ENCODE measurements around the gene PKN1.
"Not testable (repeated sequence)": the region's sequence is repeated elsewhere in the genome, so short reads cannot be mapped to it uniquely, and the experiment has no call there.

PKN1 gene

DNA sequence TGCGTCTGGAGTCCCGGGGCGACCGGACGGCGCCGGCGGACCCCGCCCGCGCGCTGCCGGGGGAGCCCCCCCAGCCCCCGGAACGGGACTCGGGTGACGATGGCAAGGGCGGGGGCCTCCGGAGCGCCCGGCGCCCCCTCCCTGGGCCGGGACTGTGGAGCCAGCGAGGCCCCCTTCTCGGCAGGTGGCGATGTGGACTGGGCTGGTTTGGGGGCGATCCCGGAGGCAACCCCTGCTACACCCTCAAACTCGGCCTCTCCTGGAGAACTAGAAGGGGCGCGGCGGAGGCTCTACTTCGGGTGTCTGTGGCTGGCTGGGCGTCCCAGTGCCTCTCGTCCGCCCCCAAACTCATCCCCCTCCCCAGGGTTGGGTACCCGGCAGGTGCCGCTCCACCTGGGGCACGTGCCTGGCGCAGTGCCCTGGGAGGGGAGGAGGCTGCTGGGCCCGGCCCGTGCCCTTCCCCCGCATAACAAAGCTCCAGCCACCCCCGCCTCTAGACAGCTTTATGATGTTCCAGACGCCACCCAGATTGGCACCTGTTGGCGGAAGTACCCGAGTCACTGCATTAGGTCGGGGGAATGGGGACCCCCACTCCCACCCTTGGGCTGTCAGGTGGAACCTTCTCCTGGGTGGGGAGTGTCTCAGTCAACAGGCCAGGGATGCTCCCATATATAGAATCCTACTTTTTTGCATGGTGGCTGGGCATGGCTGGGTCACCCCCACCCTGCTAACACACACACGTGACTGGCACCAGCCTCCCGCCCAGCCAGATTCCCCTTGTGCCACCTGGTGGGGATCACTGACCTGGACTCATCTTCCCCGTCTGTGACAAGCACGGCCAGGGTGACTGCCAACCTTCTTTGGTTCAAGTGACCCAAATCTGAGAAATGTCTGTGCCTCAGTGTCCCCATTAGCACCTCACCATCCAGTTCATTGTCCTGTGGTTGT, 722 bp downstream of the PKN1 start:
- peak; percentile 35 to 50 for DNase-seq

DNA sequence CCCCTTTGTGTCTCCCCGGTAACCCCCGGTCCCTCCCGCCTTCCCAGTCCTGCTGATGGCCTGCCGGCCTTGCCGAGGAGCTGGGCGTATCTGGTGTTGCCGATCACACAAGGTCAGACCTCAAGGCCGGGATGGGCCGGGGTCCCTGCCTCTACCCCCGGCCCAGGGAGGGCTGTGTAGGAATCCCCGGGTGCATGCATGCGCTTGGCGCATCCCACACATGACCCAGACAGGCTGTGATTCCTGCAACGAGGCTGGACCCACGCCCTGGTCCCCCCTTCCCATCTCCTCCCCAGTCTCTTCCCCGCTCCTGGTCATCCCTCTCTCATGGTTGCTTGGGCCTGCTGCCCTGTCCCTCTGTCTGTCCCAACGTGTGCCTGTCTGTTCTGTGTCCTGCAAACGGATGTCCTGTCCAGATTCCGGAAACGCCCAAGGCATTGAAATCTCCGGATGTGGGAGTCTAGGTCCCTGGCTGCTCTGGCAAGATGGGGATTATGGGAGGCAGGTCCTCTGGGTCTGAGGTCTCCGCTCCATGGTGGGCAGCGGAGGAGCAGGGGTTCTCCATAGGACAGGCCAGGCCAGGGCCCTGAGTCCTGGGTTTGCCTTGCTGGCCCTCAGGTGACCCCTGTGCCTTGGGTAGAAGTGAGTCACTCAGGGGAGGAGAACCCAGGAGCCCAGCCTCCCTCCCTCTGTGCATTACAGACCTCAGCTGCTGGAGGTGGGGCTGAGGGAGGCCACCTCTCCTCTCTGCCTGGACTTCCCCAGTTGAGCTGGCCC, 1.6 kb downstream of the PKN1 start:
- peak; percentile 41 to 60 for DNase-seq

DNA sequence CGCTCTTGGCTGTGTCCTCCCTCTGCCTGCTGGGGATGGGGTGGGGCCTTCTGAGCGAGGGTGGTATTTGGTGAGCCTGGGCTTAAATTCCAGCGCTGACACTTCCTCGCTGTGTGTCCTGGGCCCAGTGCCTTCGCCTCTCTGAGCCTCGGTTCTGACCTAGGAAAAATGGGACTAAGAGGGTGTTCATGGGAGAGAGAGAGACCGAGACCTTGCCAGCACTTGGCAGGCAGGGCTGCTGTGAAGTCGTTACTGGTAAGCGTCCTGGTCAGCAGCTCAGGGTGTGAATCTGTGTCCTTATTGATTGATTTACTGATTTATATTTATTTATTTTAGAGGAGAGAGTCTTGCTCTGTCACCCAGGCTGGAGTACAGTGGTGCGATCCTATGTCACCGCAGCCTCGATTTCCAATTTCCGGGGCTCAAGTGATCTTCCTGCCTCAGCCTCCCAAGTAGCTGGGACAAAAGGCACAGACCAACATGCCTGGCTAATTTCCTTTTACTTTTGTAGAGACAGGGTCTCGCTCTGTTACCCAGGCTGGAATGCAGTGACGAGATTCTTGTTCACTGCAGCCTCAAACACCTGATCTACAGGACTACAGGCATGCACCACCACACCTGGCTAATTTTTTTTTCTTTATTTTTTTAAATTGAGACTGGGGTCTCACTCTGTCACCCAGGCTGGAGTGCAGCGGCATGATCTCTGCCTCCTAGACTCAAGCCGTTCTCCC, 2.4 kb downstream of the PKN1 start:
- no peak for DNase-seq

DNA sequence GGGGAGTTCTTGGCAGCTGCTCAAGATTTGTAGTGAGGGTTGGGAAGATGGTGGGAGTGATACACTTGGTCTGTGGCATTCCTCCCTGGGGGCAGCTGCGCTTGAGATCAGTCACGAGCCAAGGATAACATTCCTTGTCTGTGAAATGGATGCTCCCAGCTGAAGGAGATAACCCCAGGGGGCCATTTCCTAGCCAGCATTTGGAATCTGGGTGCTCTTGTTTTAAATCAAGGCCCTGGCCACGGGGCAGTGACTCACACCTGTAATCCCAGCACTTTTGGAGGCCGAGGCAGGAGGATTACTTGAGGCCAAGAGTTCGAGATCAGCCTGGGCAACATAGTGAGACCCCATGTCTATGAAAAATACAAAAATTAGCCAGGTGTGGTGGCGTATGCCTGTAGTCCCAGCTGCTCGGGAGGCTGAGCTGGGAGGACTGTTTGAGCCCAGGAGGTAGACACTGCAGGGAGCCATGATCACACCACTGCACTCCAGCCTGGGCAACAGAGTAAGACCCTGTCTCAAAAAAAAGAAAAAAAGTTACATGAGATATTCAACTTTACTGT, 4.6 kb downstream of the PKN1 start:
- DNase-seq: no peak

DNA sequence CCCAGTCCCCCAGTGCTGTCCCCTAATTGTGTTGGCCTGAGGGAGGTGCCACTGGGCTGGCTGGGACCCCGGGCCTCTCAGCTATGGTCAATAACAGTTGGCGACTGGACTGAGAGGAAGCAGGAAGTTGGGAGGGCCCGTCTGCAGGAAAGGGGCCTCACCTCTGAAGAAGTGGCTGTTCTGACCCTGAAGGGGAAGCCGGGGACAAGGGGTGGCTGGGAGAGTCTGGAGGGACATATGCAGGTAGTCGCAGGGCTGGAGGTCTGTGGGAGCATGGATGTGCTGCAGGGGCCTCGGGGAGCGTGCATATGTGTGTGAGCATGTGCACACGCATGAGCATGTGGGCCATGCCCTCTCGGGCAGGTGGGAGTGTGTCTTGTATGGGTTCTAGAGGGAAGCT, 5.9 kb downstream of the PKN1 start:
- no peak for DNase-seq

DNA sequence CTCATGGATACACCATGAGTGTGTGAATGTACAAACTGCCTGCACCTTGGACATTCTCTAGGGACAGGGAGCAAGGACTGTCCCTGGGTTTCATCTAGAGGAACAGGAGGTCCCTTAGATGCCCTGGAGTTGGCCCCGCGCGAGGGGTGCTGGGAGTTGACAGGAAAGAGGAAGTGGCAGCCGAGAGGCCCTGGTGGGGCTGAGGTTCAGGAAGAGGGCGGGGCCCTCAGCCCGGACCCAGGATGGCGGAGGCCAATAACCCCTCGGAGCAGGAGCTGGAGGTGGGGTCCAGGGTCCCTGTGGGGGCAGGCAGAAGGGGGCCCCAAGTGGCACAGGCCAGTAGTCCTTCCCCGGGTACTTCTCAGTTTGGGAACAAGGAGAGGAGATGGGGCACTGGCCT, 6.9 kb downstream of the PKN1 start:
- peak; percentile 84 to 86 for DNase-seq

DNA sequence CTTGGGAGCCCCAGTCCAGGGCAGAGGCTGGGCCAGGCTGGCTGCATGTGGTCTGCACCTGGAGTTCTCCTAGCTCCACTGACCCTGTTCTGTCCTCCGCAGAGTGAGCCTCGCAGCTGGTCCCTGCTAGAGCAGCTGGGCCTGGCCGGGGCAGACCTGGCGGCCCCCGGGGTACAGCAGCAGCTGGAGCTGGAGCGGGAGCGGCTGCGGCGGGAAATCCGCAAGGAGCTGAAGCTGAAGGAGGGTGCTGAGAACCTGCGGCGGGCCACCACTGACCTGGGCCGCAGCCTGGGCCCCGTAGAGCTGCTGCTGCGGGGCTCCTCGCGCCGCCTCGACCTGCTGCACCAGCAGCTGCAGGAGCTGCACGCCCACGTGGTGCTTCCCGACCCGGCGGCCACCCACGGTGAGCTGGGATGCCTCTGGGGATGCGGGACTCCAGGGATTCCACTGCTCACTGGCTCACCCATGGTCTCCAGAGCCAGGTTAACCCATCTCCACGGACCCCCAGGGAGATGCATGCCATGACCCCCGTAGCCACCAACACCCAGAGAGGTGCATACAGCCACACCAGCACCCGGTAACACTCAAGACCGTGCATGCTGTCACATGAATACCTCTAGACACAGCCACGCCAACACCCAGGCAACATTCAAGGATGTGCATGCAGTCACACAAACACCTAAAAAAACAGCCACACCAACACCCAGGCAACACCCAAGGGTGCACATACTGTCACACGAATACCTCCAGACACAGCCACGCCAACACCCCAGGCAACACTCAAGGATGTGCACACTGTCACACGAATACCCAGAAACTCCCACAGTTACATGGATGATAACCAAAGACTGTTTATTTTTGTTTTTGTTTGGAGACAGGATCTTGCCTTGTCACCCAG, 8.2 kb downstream of the PKN1 start:
- no peak for DNase-seq

DNA sequence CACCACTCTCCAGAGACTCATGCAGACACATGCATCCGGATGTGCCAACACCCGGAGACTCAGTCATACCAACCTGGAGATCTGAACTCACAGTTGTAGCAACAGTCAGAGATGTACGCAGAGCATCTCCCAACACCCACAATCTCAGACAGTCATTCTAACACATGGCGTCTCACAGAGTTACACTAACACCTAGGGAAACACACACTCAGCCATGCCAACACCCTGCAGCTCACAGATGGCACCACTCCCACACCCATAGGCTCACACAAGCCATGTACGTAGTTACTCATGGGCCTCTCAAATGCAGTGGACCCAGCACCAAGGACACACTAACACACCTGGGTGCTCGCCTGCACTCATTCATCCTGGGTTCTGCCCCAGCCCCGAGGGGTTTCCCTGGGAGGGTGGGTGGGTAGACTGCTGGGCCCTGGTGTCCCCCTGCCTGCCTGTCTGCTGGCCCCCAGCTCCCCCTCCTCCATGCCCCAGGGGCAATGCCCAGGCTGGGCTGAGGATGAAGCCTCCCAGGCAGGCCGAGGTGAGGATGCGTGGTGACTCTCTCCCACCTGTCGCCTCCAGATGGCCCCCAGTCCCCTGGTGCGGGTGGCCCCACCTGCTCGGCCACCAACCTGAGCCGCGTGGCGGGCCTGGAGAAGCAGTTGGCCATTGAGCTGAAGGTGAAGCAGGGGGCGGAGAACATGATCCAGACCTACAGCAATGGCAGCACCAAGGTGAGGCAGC, 10.0 kb downstream of the PKN1 start:
- no peak for DNase-seq

DNA sequence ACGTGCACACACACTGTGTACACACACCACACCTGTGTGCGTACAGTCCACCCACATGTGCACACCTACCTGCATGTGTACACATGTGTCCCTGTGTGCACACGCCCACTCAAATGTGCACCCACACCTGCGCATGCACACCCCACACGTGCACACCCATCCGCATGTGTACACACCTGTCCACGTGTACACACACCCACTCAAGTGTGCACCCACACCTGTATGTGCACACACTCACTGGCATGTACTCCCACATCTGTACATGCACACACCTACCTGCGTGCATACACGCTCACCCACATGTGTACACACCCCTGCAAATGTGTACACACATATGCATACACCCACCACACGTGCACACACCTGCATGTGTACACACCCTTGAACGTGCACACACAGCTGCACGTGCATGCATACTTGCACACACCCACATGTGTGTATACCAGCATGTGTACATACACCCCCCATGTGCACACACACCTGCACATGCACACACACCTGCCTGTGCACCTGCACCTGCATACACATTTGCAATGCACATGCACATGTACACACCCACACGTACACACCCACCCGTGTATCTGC, 10.6 kb downstream of the PKN1 start:
- DNase-seq: no peak

DNA sequence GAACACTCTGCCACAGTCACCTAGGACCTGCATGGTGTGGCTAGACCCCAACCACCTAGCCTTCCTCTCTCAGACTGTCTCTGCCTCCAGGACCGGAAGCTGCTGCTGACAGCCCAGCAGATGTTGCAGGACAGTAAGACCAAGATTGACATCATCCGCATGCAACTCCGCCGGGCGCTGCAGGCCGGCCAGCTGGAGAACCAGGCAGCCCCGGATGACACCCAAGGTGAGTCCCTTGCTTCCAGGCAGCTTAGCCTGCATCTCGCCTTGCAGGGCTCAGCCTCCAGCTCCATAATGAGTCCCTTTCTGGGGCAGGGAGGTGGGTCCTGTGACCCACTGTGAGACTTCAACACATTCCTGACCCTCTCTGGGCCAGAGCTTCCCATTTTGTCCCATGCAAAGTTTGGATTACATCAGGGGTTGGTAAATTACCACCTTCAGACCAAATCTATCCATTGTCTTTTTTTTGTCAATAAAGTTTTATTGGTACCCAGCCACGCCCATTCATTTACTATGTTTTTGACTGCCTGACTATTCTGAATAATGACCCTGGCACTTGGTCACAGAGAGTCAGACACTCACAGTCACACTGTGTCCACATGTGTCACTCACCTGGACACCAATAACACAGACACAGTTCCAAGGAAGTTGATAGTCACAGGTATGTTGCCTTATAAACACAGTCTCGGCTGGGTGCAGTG, 13.4 kb downstream of the PKN1 start:
- DNase-seq: no peak

DNA sequence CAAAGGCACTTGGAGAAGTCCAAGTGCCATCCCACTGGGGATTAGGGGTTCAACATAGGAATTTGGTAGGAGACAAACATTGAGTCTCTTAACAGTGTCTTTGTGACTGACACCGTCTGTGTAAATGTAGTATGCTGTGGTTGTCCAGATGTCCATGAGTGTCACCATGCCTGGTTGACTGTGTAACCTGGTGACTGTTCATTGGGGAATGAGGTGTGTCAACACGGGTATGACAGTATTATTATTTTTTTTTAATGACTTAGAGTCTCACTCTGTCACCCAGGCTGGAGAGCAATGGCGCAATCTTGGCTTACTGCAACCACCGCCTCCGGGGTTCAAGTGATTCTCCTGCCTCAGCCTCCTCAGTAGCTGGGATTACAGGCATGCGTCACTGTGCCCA, 16.2 kb downstream of the PKN1 start:
- no peak for DNase-seq

DNA sequence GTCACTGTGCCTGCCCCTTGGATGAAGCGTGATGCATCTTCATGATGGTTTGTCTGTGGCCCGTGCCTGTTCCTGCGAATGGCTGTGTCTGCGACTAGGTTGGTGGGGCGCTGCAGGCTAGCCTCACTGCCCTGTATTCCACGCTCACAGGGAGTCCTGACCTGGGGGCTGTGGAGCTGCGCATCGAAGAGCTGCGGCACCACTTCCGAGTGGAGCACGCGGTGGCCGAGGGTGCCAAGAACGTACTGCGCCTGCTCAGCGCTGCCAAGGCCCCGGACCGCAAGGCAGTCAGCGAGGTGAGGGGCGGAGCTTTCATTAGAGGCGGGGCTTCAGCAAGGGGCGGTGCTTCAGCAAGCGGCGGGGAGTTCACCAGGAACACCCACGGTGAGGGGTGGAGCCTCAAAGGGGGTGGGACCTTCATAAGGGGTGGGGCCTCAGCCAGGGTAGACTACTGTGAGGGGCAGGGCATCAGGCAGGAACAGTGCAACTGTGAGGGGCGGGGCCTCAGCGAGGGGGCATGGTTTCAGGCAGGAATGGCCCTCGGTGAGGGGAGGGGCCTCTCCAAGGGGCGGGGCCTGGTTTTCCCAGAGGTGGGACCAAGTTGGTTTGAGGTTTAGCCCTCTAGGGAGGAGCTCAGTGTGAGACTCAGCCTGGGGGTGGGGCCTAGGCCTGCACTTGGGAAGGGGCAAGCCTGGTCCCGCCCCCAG, 17.2 kb downstream of the PKN1 start:
- peak; percentile 81 to 84 for DNase-seq

DNA sequence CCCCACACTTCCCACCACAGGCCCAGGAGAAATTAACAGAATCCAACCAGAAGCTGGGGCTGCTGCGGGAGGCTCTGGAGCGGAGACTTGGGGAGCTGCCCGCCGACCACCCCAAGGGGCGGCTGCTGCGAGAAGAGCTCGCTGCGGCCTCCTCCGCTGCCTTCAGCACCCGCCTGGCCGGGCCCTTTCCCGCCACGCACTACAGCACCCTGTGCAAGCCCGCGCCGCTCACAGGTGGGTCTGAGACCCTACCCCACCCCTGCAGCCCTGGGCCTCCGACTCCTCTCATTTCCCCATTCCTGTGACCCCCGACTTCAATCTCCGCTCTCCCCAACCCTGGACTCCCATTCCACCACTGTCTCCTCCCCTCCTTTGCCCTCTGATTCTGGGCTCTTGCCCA, 17.8 kb downstream of the PKN1 start:
- DNase-seq: no peak

DNA sequence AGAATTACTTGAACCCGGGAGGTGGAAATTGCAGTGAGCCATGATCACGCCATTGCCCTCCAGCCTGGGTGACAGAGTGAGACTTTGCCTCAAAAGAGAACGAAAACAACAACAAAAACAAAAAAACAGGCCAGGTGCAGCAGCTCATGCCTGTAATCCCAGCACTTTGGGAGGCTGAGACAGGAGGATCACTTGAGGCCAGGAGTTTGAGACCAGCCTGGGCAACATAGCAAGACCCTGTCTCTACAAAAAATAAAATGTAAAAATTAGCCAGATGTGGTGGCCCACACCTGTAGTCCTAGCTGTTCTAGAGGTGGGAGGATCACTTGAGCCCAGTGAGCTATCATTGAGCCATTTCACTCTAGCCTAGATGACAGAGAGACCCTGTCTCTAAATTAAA, 19.2 kb downstream of the PKN1 start:
- not testable (repeated sequence) for DNase-seq

DNA sequence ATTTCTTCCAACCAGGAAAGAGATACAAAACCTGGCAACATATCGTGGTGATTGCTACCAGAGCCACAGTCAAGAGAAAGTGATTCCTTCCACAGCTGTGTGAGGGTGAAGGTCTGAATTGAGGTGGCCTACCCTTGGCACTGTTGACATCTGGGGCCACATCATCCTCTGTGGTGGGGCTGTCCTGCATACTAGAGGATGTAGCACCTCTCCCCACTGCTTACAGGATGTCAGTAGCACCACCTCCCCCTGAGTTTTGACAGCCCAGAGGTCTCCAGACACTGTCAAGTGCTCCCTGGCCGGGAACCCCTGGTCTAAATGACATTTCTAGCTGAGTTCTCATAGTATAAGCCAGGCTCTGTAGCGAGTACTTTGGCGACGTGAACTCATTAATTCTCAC, 26.6 kb downstream of the PKN1 start:
- DNase-seq: no peak

DNA sequence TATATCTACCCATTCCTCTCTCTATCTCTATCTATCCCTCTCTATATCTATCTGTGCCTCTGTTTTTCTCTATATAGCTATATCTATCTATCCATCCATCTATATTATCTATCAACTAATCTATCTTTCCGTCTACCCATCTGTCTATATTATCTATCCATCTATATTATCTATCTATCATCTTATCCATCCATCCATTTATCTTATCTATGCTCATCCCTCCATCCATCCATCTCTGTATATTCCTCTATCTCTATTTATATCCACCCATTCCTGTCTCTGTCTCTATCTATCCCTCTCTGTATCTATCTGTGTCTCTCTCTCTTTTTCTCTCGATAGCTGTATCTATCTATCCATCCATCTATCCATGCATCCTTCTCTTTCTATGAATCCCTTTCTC, 27.8 kb downstream of the PKN1 start:
- DNase-seq: no peak

DNA sequence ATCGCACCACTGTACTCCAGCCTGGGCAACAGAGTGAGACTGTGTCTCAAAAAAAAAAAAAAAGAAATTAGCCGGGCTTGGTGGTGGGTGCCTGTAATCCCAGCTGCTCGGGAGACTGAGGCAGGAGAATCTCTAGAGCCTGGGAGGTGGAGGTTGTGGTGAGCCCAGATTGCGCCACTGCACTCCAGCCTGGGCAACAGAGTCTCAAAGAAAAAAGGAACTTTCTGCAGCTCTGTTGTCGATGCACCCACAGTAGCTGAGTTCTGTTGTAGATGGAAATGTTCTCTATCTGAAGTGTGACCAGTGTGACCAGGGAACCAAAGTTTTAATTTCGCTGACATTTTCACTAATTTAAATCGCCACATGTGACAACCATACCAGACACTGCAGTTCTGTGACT, 29.3 kb downstream of the PKN1 start:
- not testable (repeated sequence) for DNase-seq

DNA sequence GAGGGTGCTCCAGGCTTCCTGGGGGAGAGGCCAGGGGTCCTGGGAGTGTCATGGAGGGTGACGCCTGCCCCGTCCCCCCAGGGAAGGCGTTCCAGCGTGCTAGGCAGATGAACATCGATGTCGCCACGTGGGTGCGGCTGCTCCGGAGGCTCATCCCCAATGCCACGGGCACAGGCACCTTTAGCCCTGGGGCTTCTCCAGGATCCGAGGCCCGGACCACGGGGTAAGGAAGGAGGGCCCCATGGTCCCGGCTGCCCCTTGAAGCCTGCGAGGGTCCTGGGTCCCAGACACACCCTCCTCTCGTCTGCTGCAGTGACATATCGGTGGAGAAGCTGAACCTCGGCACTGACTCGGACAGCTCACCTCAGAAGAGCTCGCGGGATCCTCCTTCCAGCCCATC, 30.6 kb downstream of the PKN1 start:
- no peak for DNase-seq

DNA sequence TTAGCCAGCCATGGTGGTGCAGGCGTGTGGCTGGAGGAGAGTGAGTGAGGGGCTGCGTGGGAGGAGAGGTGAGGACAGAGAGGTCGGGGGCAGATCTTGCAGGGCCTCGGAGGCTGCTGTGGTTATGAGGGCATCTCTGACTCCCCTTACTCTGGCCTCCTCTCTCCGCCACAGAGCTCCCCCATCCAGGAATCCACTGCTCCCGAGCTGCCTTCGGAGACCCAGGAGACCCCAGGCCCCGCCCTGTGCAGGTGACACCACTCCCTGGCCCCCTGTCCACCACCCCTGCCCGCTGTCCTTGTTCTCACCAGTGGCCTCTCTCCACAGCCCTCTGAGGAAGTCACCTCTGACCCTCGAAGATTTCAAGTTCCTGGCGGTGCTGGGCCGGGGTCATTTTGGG, 34.3 kb downstream of the PKN1 start:
- no peak for DNase-seq

DNA sequence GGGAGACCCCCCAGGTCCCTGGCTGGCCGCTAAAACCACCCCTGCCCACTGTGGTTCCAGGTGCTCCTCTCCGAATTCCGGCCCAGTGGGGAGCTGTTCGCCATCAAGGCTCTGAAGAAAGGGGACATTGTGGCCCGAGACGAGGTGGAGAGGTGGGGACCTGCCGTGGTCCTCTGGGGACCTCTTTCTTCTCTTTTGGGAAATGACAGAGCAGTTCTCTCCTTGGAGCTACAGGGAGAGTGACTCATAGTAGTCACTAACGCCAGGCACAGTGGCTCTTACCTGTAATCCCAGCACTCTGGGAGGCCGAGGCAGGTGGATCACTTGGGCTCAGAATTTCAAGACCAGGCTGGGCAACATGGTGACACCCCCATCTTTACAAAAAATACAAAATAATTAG, 34.7 kb downstream of the PKN1 start:
- no peak for DNase-seq

Measured in activated CD4-positive, alpha-beta T cell treated with anti-CD3 and anti-CD28 coated beads, Interleukin-2, amount 50 U/mL, for 48 hours (primary cell).